Heart right ventricle (tissue), 16 donors: ENCODE results near the gene REEP1. TPM values are rescaled to one million over a fixed set of nuclear protein-coding genes. Genes with fewer than 3 reads are reported as not detected.
"Not testable (repeated sequence)": the region's sequence is repeated elsewhere in the genome, so short reads cannot be mapped to it uniquely, and the experiment has no call there.

Experiments used
- ATAC-seq, 8 donors: fragments of 200-7000 bp; cut with Tn5 transposase; one replicate each; pipeline ENCODE4 v1.9.1; 2020; ENCODE audit warnings: mild to moderate bottlenecking in 8 of 8, moderate library complexity in 8 of 8, moderate number of reproducible peaks in 1 of 8
- DNase-seq, 2 donors: peaks; one replicate each; pipeline ENCODE4 v3.0.0-alpha.2; 2020
- H3K27ac ChIP-seq, 10 donors: fragments of 200-600 bp; sonication (generic) in 2 of 10; one replicate each; pipeline versions ENCODE4 v1.5.0 to v1.8.0; 2020 to 2022; ENCODE audit warnings: mild to moderate bottlenecking in 3 of 10
- H3K27me3 ChIP-seq, 7 donors: fragments of 200-600 bp; one replicate each; pipeline ENCODE4 v1.8.0; 2021 to 2022; ENCODE audit warnings: mild to moderate bottlenecking in 2 of 7
- H3K36me3 ChIP-seq, 9 donors: fragments of 200-600 bp; sonication (generic) in 1 of 9; one replicate each; pipeline versions ENCODE4 v1.5.0 to v1.8.0; 2020 to 2022; ENCODE audit warnings: mild to moderate bottlenecking in 2 of 9
- H3K4me1 ChIP-seq, 9 donors: fragments of 200-600 bp; sonication (generic) in 1 of 9; one replicate each; pipeline versions ENCODE4 v1.5.0 to v1.8.0; 2020 to 2022; ENCODE audit warnings: mild to moderate bottlenecking in 4 of 9
- H3K4me3 ChIP-seq, 10 donors: fragments of 200-600 bp; sonication (generic) in 2 of 10; one replicate each; pipeline versions ENCODE4 v1.5.0 to v1.8.0; 2020 to 2022; ENCODE audit warnings: mild to moderate bottlenecking in 7 of 10, moderate library complexity in 2 of 10
- H3K9me3 ChIP-seq, 11 donors: fragments of 200-600 bp in 10 of 11; sonication (generic) in 2 of 11; one replicate each; pipeline versions ENCODE4 v1.5.0 to v1.8.0; 2013 to 2022; ENCODE audit warnings: mild to moderate bottlenecking in 2 of 11, control low read depth in 1 of 11, moderate library complexity in 1 of 11
- CTCF ChIP-seq, 9 donors: fragments of 200-600 bp; sonication (generic) in 2 of 9; IDR thresholded peaks; one replicate each; pipeline versions ENCODE4 v1.5.0 to v1.8.0; 2021 to 2022; ENCODE audit warnings: antibody characterized with exemption in 9 of 9, mild to moderate bottlenecking in 5 of 9, moderate library complexity in 1 of 9
- WGBS, 2 donors: extraction: QIAGEN DNeasy Blood & Tissue Kit; methylation state at CpG; one replicate each; pipeline ENCODE4 v1.1.7; 2013; ENCODE audit warnings: inconsistent platforms in 1 of 2; 5-methylcytosine and 5-hydroxymethylcytosine counted together
- intact Hi-C, 10 donors: fragments of 100-400 bp; cut with DNase I; formaldehyde crosslinking; loops; one replicate each; pipeline versions ENCODE4 v1.11.1 to v1.14.2; 2022
- polyA plus RNA-seq, 2 donors: library from polyadenylated mRNA; stranded (reverse); fragments of 200-250 nt; gene quantifications; one replicate each; pipeline ENCODE4 v1.2.3, GENCODE V29; 2013
- total RNA-seq, 10 donors: library from RNA; stranded (reverse); fragmentation: NEBNext Ultra II Directional in 3 of 10; extraction: Animal tissue kit (Norgen Biotek cat#: 25700) in 3 of 10; gene quantifications; one replicate each; pipeline versions ENCODE4 v1.2.1 to v1.2.4, GENCODE V29; 2021 to 2023
- donor health status: Arrhythmogenic right ventricular cardiomyopathy.
- donor health status: ischemic (EF 13 %, LVEDD 7.1; RV severe dilation, severe dysfunction).
- donor health status: healthy with polysubstance abuse.
- donor health status: DM: no; HTN: yes; CAD: no.
- donor health status: DM: no; HTN: no; CAD: no.
- donor health status: ischemic (EF 25% LVEDD 6.9; RV normal size, moderate dysfunction).
- donor health status: ischemic (EF 25% LVEDD 5.7; RV mildly dilated, moderate dysfunction).
- donor health status: healthy.
- donor health status: DM: yes; HTN: yes; CAD: no.
- donor health status: Ischemic cardiomyopathy.
- donor health status: ischemic (EF 35%, LVEDD 5.7; RV mildly dilated, moderate dysfunction).
- donor health status: nonischemic (EF 11% LVEDD 7.7; RV severe dilation, severe dysfunction).
- donor health status: DM: yes; HTN: yes; CAD: no.
- donor health status: PGD.
- donor health status: ischemic (EF 29% LVEDD 5.4; RV normal size, mild dysfunction).
- donor health status: nonischemic (EF 23%, LVEDD 6.1; RV moderate dilation, normal function).

Gene REEP1
- total and polyA plus RNA-seq, 12 donors, result 15.2 to 30.5 (median 25.6) TPM

DNA sequence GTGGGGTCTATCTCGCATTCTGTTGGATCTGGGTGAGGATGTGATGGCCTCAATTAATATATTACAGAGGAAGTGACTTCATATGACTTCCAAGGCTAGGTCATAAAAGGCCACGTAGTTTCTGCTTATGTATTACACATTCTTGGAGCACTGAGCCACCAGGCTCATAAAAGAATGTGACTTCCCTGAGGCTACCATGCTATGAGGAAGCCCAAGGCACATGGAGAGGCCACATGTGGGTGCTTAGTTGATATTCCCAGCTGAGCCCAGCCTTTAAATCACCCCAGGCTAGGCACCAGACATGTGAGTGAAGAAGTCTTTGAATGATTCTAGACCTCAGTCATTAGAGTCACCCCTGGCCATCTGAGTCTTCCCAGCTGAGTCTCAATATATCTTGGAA, 13.3 kb upstream of the REEP1 start:
- no peak for TF ChIP-seq CTCF (IDR thresholded peaks at IDR 0.05)
- ATAC-seq, result no peak
- 78 to 79% methylated on average over 2 of the region's 2 CpGs for WGBS, 2 donors
- Histone ChIP-seq H3K4me3 (no peak overlapping the region), H3K4me1 (no peaks in the 10 kb centered on the region), H3K27me3 (peaks cover 0 to 21% (median 0%) of the 10 kb centered on the region in 7 donors), H3K36me3 (no peaks in the 10 kb centered on the region), H3K27ac (no peak overlapping the region), H3K9me3 (peaks cover 0 to 3% (median 0%) of the 10 kb centered on the region in 11 donors)
- DNase-seq, result no peak
- intact Hi-C loops, result no loop called here

DNA sequence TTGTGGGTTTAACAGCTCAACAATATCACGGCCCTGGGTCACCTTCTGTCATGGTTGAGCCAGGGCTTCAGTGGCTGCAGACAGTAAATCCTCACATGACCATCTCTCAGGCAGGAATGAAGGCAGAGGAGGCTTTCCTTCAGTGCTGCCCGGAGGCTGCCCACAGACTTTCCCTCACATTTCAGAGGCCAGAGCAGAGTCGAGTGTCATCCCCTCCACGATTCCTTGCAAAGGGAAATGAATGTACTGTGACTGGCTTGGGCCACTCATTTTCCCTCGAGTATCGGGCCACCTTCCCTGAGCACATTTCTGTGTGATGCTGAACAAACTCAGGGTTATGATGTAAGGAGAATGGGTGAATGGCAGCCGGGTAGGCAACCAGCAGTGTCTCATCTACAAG, 10.0 kb upstream of the REEP1 start:
- ATAC-seq (no peak), DNase-seq (no peak)
- peaks cover 0 to 25% (median 0%) of the 10 kb centered on the region in 7 donors for H3K27me3 ChIP-seq
- no peak overlapping the region for H3K27ac ChIP-seq
- H3K36me3 ChIP-seq, result no peaks in the 10 kb centered on the region
- no peak for TF ChIP-seq CTCF (IDR thresholded peaks at IDR 0.05)
- intact Hi-C loops, result no loop called here
- H3K4me3 ChIP-seq, result no peak overlapping the region
- H3K4me1 ChIP-seq, result no peaks in the 10 kb centered on the region
- 82 to 88% methylated on average over 7 of the region's 7 CpGs for WGBS, 2 donors
- peaks cover 0 to 4% (median 0%) of the 10 kb centered on the region in 11 donors for H3K9me3 ChIP-seq

GRCh38 chr2:86345783-86346370, 8.5 kb upstream of the REEP1 start:
- H3K4me3 ChIP-seq, H3K27ac ChIP-seq, ATAC-seq, H3K36me3 ChIP-seq, DNase-seq, H3K4me1 ChIP-seq, intact Hi-C loops: not testable (repeated sequence)
- H3K27me3 ChIP-seq, result peaks cover 0 to 32% (median 0%) of the 10 kb centered on the region in 7 donors
- WGBS, 2 donors, result 56% methylated on average over 5 to 6 of the region's 6 CpGs
- peaks cover 0 to 19% (median 10%) of the 10 kb centered on the region in 11 donors for H3K9me3 ChIP-seq

GRCh38 chr2:86344404-86344803, 7.0 kb upstream of the REEP1 start:
- WGBS, 2 donors, result 76 to 85% methylated on average over 2 of the region's 2 CpGs
- ATAC-seq (no peak), DNase-seq (no peak)
- H3K36me3 ChIP-seq, result no peaks in the 10 kb centered on the region
- no peak overlapping the region for H3K4me3 ChIP-seq
- H3K27ac ChIP-seq, result no peak overlapping the region
- H3K27me3 ChIP-seq, result peaks cover 0 to 47% (median 0%) of the 10 kb centered on the region in 7 donors
- H3K9me3 ChIP-seq, result peaks cover 0 to 19% (median 10%) of the 10 kb centered on the region in 11 donors
- no peak for TF ChIP-seq CTCF (IDR thresholded peaks at IDR 0.05)
- no peaks in the 10 kb centered on the region for H3K4me1 ChIP-seq
- intact Hi-C loops, result no loop called here

DNA sequence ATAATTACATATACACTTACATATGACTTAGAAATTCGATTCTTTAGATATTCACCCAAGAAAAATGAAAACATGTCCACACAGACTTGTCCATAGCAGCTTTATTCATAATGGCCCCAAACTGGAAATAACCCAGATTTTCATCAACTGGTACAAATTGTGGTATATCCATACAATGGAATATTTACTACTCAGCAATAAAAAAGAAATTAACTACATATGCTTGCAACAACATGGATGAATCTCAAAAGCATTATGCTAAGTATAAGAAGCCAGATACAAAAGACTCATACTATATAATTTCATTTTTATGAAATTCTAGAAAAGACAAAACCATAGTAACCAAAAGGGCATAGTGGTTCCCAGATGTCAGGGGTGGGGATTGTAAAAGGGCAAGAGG, 5.1 kb upstream of the REEP1 start:
- no peak for ATAC-seq
- DNase-seq, result no peak
- no peak overlapping the region for H3K4me3 ChIP-seq
- peaks cover 0 to 7% (median 4%) of the 10 kb centered on the region in 9 donors for H3K4me1 ChIP-seq
- no peak overlapping the region for H3K27ac ChIP-seq
- intact Hi-C loops, result no loop called here
- no peaks in the 10 kb centered on the region for H3K36me3 ChIP-seq
- H3K9me3 ChIP-seq, result peaks cover 0 to 19% (median 10%) of the 10 kb centered on the region in 11 donors
- no peak for TF ChIP-seq CTCF (IDR thresholded peaks at IDR 0.05)
- peaks cover 0 to 57% (median 10%) of the 10 kb centered on the region in 7 donors for H3K27me3 ChIP-seq
- 75 to 83% methylated on average over 1 of the region's 1 CpG for WGBS, 2 donors
